ENCODE data around the gene SEC61G.

SEC61G gene

GRCh38 chr7:54709283-54709682 lies 49.7 kb downstream of the SEC61G start:
- no peak overlapping the region for H3K27ac ChIP-seq
- TF ChIP-seq ZFX (IDR thresholded peaks at IDR 0.05; ENCODE audit: borderline replicate concordance) (no peak), CTCF (IDR thresholded peaks at IDR 0.05) (no peak)

- TF ChIP-seq ZFX (IDR thresholded peaks at IDR 0.05; ENCODE audit: borderline replicate concordance) (no peak), CTCF (IDR thresholded peaks at IDR 0.05) (no peak)
- no peak overlapping the region for H3K27ac ChIP-seq
These were observed 53.6 kb downstream of the SEC61G start for GRCh38 chr7:54705436-54705835.

- no peak for TF ChIP-seq CTCF (IDR thresholded peaks at IDR 0.05)
- no peak for TF ChIP-seq ZFX (IDR thresholded peaks at IDR 0.05; ENCODE audit: borderline replicate concordance)
- H3K27ac ChIP-seq = no peak overlapping the region
These were observed 54.2 kb downstream of the SEC61G start for GRCh38 chr7:54704851-54705250.
